Measurements from ENCODE around the gene DACH1.
"Not testable (repeated sequence)": the region's sequence is repeated elsewhere in the genome, so short reads cannot be mapped to it uniquely, and the experiment has no call there.

Gene DACH1

DNA sequence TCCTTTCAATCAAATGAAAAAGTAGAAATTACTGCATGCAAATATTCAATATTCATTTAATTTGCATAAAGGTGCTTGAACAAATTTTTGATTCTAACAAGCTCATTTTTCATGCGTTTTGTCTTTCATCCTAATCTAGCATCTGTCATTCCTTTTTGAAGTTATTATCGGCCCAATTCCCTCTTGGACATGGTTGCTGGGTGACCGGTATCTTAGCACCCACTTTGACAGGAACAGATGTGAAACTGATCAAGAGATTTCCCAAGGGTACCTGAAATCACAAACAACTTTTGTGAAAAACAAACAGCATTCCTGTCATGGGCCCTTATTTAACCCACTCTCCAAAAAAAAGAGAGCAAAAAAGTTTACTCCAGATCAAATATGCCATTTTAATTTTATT is 13.3 kb downstream of the DACH1 start:
- 89% methylated on average over 3 of the region's 3 CpGs for WGBS
- Histone ChIP-seq H3K9me3 (ENCODE audit: insufficient read depth, low read depth, low read length) (no peaks in the 10 kb centered on the region), H3K4me1 (ENCODE audit: insufficient read depth, low read length) (peaks cover 9% of the 10 kb centered on the region; the same call in 1 of the 2 replicates), H3K9ac (ENCODE audit: low read depth, low read length) (no peak overlapping the region), H3K36me3 (ENCODE audit: insufficient read depth, low read length) (no peaks in the 10 kb centered on the region), H3K4me3 (ENCODE audit: low read length) (no peak overlapping the region), H3K27me3 (ENCODE audit: insufficient read depth, low read length) (no peaks in the 10 kb centered on the region), H3K27ac (ENCODE audit: low read depth, low read length) (no peak overlapping the region)

DNA sequence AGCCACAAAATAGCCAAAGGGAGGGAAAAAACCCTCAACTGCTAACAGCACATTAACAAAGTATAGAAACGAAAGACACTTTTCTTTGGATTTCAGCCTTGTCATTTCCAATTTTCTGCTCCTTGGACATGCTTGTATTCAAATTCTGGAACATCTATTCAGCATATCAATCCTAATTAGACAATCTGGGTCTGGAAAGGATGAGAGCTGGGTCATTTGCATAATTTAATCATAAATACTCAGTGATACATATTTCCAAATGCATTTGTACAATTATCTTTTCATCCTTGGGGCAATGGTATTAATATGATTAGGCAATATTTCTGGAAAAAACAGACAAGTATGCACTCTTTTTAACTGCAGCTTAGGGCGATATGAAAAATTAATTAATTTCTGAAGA is 14.3 kb downstream of the DACH1 start:
- Histone ChIP-seq H3K9me3 (ENCODE audit: insufficient read depth, low read depth, low read length) (no peaks in the 10 kb centered on the region), H3K36me3 (ENCODE audit: insufficient read depth, low read length) (no peaks in the 10 kb centered on the region), H3K27me3 (ENCODE audit: insufficient read depth, low read length) (no peaks in the 10 kb centered on the region), H3K27ac (ENCODE audit: low read depth, low read length) (no peak overlapping the region), H3K4me1 (ENCODE audit: insufficient read depth, low read length) (peaks cover 9% of the 10 kb centered on the region; the same call in 1 of the 2 replicates), H3K4me3 (ENCODE audit: low read length) (no peak overlapping the region), H3K9ac (ENCODE audit: low read depth, low read length) (no peak overlapping the region)
- WGBS: 93% methylated on average over 2 of the region's 2 CpGs

GRCh38 chr13:71851498-71852409 is 15.2 kb downstream of the DACH1 start:
- 81% methylated on average over 7 of the region's 9 CpGs for WGBS
- Histone ChIP-seq H3K27me3 (ENCODE audit: insufficient read depth, low read length) (no peaks in the 10 kb centered on the region), H3K9me3 (ENCODE audit: insufficient read depth, low read depth, low read length) (no peaks in the 10 kb centered on the region), H3K9ac (ENCODE audit: low read depth, low read length) (no peak overlapping the region), H3K36me3 (ENCODE audit: insufficient read depth, low read length) (no peaks in the 10 kb centered on the region), H3K27ac (ENCODE audit: low read depth, low read length) (no peak overlapping the region), H3K4me1 (ENCODE audit: insufficient read depth, low read length) (peaks cover 9% of the 10 kb centered on the region; the same call in 1 of the 2 replicates), H3K4me3 (ENCODE audit: low read length) (no peak overlapping the region)

DNA sequence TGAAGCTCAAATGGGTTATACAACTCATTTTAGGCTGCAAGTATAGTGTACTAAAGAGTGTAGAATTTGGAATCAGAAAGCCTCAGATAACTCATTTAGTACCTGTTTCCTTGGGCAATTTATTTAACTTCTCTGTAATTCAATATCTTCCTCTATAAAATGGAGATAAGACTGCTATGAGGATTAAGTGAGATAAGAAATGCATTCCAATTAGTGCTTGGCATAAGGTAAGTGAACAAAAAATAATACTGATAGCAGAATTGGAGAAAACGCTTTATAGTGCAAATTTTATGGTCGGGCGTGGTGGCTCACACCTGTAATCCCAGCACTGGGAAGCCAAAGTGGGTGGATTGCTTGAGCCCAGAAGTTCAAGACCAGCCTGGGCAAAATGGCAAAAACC is 25.0 kb downstream of the DACH1 start:
- Histone ChIP-seq H3K4me1 (ENCODE audit: insufficient read depth, low read length) (no peaks in the 10 kb centered on the region), H3K9ac (ENCODE audit: low read depth, low read length) (no peak overlapping the region), H3K27ac (ENCODE audit: low read depth, low read length) (no peak overlapping the region), H3K9me3 (ENCODE audit: insufficient read depth, low read depth, low read length) (no peaks in the 10 kb centered on the region), H3K4me3 (ENCODE audit: low read length) (no peak overlapping the region), H3K36me3 (ENCODE audit: insufficient read depth, low read length) (no peaks in the 10 kb centered on the region), H3K27me3 (ENCODE audit: insufficient read depth, low read length) (no peaks in the 10 kb centered on the region)
- WGBS: 92% methylated on average over 3 of the region's 3 CpGs

- WGBS: 86% methylated on average over 2 of the region's 2 CpGs
These were observed 28.2 kb downstream of the DACH1 start for GRCh38 chr13:71838842-71839241.

DNA sequence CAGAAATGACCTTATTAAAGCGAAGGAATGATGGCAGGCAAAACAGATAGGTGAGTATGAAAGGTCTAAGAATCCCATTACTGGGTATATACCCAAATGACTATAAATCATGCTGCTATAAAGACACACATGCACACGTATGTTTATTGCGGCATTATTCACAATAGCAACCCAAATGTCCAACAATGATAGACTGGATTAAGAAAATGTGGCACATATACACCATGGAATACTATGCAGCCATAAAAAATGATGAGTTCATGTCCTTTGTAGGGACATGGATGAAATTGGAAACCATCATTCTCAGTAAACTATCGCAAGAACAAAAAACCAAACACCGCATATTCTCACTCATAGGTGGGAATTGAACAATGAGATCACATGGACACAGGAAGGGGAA is 29.4 kb downstream of the DACH1 start:
- not testable (repeated sequence) for H3K36me3 ChIP-seq (ENCODE audit: insufficient read depth, low read length); H3K27me3 ChIP-seq (ENCODE audit: insufficient read depth, low read length); H3K9me3 ChIP-seq (ENCODE audit: insufficient read depth, low read depth, low read length); H3K27ac ChIP-seq (ENCODE audit: low read depth, low read length); H3K4me1 ChIP-seq (ENCODE audit: insufficient read depth, low read length); H3K9ac ChIP-seq (ENCODE audit: low read depth, low read length); H3K4me3 ChIP-seq (ENCODE audit: low read length)
- 94% methylated on average over 3 of the region's 5 CpGs for WGBS

More at GRCh38 chr13:71838842-71839241, 28.2 kb downstream of the DACH1 start:
- Histone ChIP-seq H3K4me1 (ENCODE audit: insufficient read depth, low read length) (no peaks in the 10 kb centered on the region), H3K27me3 (ENCODE audit: insufficient read depth, low read length) (no peaks in the 10 kb centered on the region), H3K4me3 (ENCODE audit: low read length) (no peak overlapping the region), H3K36me3 (ENCODE audit: insufficient read depth, low read length) (no peaks in the 10 kb centered on the region), H3K9me3 (ENCODE audit: insufficient read depth, low read depth, low read length) (no peaks in the 10 kb centered on the region), H3K9ac (ENCODE audit: low read depth, low read length) (no peak overlapping the region), H3K27ac (ENCODE audit: low read depth, low read length) (no peak overlapping the region)

- Histone ChIP-seq H3K9me3 (ENCODE audit: insufficient read depth, low read depth, low read length) (no peaks in the 10 kb centered on the region), H3K9ac (ENCODE audit: low read depth, low read length) (no peak overlapping the region), H3K36me3 (ENCODE audit: insufficient read depth, low read length) (no peaks in the 10 kb centered on the region), H3K27me3 (ENCODE audit: insufficient read depth, low read length) (no peaks in the 10 kb centered on the region), H3K27ac (ENCODE audit: low read depth, low read length) (no peak overlapping the region), H3K4me1 (ENCODE audit: insufficient read depth, low read length) (peaks cover 9% of the 10 kb centered on the region; the same call in 1 of the 2 replicates), H3K4me3 (ENCODE audit: low read length) (no peak overlapping the region)
- 47% methylated on average over 3 of the region's 3 CpGs for WGBS
These were observed 35.3 kb downstream of the DACH1 start for GRCh38 chr13:71831716-71832115.

DNA sequence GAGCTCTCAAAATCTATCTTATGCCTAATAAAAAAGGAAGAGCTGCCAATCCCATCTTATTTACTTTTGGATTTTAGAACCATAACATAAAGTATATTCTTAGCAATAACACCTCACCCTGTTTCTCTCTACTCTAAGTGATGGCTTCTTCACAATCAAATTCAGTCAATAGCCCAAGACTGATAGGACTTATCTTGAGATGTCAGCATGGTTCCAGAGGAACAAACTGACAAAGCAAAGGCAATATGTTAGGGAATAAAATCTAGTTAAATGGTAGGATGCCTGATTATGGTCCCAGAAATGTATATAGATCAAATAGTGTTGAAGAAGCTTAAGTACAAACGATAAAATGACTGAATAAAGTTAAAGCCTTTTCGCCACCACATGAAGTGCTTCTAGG is 36.3 kb downstream of the DACH1 start:
- Histone ChIP-seq H3K4me1 (ENCODE audit: insufficient read depth, low read length) (peaks cover 9% of the 10 kb centered on the region; the same call in 1 of the 2 replicates), H3K36me3 (ENCODE audit: insufficient read depth, low read length) (no peaks in the 10 kb centered on the region), H3K27ac (ENCODE audit: low read depth, low read length) (no peak overlapping the region), H3K9ac (ENCODE audit: low read depth, low read length) (no peak overlapping the region), H3K4me3 (ENCODE audit: low read length) (no peak overlapping the region), H3K9me3 (ENCODE audit: insufficient read depth, low read depth, low read length) (no peaks in the 10 kb centered on the region), H3K27me3 (ENCODE audit: insufficient read depth, low read length) (no peaks in the 10 kb centered on the region)
- 94% methylated on average over 2 of the region's 2 CpGs for WGBS

DNA sequence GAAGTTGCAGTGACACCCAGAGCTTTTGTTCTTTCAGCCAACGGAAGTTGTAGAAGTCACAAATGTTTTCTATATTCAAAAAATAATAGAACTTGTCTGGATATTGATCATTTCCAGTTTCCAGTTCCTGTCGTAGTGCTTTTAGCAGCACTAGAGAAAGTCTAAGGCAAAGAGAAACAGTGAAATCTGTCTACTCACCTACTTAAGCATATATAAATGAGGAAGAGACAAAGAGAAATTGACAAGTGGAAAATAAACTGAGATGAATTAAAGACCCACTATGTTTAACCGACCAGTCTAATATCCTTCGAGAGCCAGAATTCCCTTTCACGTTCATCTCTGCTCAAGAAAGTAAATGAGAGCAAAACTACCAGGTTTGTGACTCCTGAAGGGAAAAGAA is 36.7 kb downstream of the DACH1 start:
- Histone ChIP-seq H3K9ac (ENCODE audit: low read depth, low read length) (no peak overlapping the region), H3K4me1 (ENCODE audit: insufficient read depth, low read length) (peaks cover 9% of the 10 kb centered on the region; the same call in 1 of the 2 replicates), H3K9me3 (ENCODE audit: insufficient read depth, low read depth, low read length) (no peaks in the 10 kb centered on the region), H3K36me3 (ENCODE audit: insufficient read depth, low read length) (no peaks in the 10 kb centered on the region), H3K27me3 (ENCODE audit: insufficient read depth, low read length) (no peaks in the 10 kb centered on the region), H3K27ac (ENCODE audit: low read depth, low read length) (no peak overlapping the region), H3K4me3 (ENCODE audit: low read length) (no peak overlapping the region)
- WGBS: 90% methylated on average over 4 of the region's 5 CpGs

- no CpG with 5 or more reads among the region's 1 CpG for WGBS
- H3K36me3 ChIP-seq (ENCODE audit: insufficient read depth, low read length): no peaks in the 10 kb centered on the region
- H3K27ac ChIP-seq (ENCODE audit: low read depth, low read length): no peak overlapping the region
- H3K27me3 ChIP-seq (ENCODE audit: insufficient read depth, low read length): no peaks in the 10 kb centered on the region
- H3K4me3 ChIP-seq (ENCODE audit: low read length): no peak overlapping the region
- H3K4me1 ChIP-seq (ENCODE audit: insufficient read depth, low read length): peaks cover 9% of the 10 kb centered on the region; the same call in 1 of the 2 replicates
- H3K9me3 ChIP-seq (ENCODE audit: insufficient read depth, low read depth, low read length): no peaks in the 10 kb centered on the region
- H3K9ac ChIP-seq (ENCODE audit: low read depth, low read length): no peak overlapping the region
These were observed 37.5 kb downstream of the DACH1 start for GRCh38 chr13:71829547-71829946.

DNA sequence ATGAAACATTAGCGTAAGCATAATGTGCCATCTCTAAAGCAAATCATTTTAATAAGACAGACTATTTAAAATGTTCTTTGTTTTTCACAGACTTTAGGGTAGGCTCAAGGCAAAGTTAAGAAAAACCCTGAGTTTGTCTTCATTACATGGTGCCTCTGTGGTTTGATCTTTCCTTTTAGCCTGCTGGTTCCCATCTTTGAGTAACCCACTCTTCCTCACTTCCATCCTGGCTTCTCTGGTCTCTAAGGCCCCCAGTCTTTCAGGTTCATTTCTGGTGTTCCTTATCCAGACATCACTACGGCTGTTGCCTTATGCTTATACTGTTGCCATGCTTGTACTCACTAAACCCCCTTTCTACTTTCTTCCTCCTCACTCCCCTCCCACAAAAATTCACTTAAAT is 38.4 kb downstream of the DACH1 start:
- Histone ChIP-seq H3K9me3 (ENCODE audit: insufficient read depth, low read depth, low read length) (no peaks in the 10 kb centered on the region), H3K27ac (ENCODE audit: low read depth, low read length) (no peak overlapping the region), H3K9ac (ENCODE audit: low read depth, low read length) (no peak overlapping the region), H3K4me1 (ENCODE audit: insufficient read depth, low read length) (peaks cover 9% of the 10 kb centered on the region; the same call in 1 of the 2 replicates), H3K36me3 (ENCODE audit: insufficient read depth, low read length) (no peaks in the 10 kb centered on the region), H3K27me3 (ENCODE audit: insufficient read depth, low read length) (no peaks in the 10 kb centered on the region), H3K4me3 (ENCODE audit: low read length) (no peak overlapping the region)
- WGBS: 94% methylated on average over 2 of the region's 2 CpGs
